CD4-positive, alpha-beta memory T cell (primary cell): Measurements from ENCODE around the gene RELT. TPM values are rescaled to one million over a fixed set of nuclear protein-coding genes. Genes with fewer than 3 reads are reported as not detected.

Source experiments
- CTCF ChIA-PET: fragments of 350-600 bp; sonication (Branson Sonifier 250); formaldehyde crosslinking; loops from one replicate; lab custom pipeline; 2021; ENCODE audit warnings: inconsistent platforms; ENCODE audit not compliant: partially characterized antibody; lab: Charles Lee
- POLR2A ChIA-PET: fragments of 350-600 bp; sonication (Branson Sonifier 250); formaldehyde crosslinking; loops from one replicate; lab custom pipeline; 2021; ENCODE audit not compliant: partially characterized antibody; lab: Charles Lee
- DNase-seq, 5 donors: peaks; one replicate each; pipeline versions ENCODE4 v3.0.0 to v3.0.0-alpha.2; 2020 to 2022; ENCODE audit warnings: mixed read lengths in 1 of 5
- H3K27ac ChIP-seq: one replicate; pipeline ENCODE4 v1.7.0; 2013; ENCODE audit warnings: low read depth, low read length
- H3K27me3 ChIP-seq: 2 replicates; pipeline ENCODE4 v1.7.0; 2013; ENCODE audit warnings: mild to moderate bottlenecking, low read length, moderate library complexity; ENCODE audit not compliant: insufficient read depth
- H3K36me3 ChIP-seq: 2 replicates; pipeline ENCODE4 v1.7.0; 2013; ENCODE audit warnings: mild to moderate bottlenecking, low read length, moderate library complexity; ENCODE audit not compliant: insufficient read depth
- H3K4me1 ChIP-seq: 2 replicates; pipeline ENCODE4 v1.7.0; 2013; ENCODE audit warnings: mild to moderate bottlenecking, low read length, moderate library complexity; ENCODE audit not compliant: insufficient read depth
- H3K4me3 ChIP-seq, 2 donors: one replicate each; pipeline ENCODE4 v1.7.0; 2013; ENCODE audit warnings: low read length in 2 of 2, mild to moderate bottlenecking in 1 of 2
- H3K9me3 ChIP-seq, 2 donors: one replicate each; pipeline ENCODE4 v1.7.0; 2013; ENCODE audit warnings: low read length in 2 of 2, control low read depth in 1 of 2; ENCODE audit not compliant: control insufficient read depth in 1 of 2
- H3K27ac Mint-ChIP-seq, 7 donors: one replicate each; pipeline ENCODE4 v1.8.0; 2020 to 2021; ENCODE audit warnings: mixed read lengths in 7 of 7, mild to moderate bottlenecking in 6 of 7, inconsistent platforms in 3 of 7, moderate library complexity in 3 of 7
- H3K27me3 Mint-ChIP-seq, 2 donors: one replicate each; pipeline ENCODE4 v1.8.0; 2020 to 2021; ENCODE audit warnings: mixed read lengths in 2 of 2
- H3K36me3 Mint-ChIP-seq, 2 donors: one replicate each; pipeline ENCODE4 v1.8.0; 2020 to 2021; ENCODE audit warnings: mixed read lengths in 2 of 2, inconsistent platforms in 1 of 2, mild to moderate bottlenecking in 1 of 2
- H3K4me1 Mint-ChIP-seq, 4 donors: one replicate each; pipeline ENCODE4 v1.8.0; 2020 to 2021; ENCODE audit warnings: mixed read lengths in 4 of 4, mild to moderate bottlenecking in 1 of 4
- H3K4me3 Mint-ChIP-seq, 8 donors: one replicate each; pipeline ENCODE4 v1.8.0; 2020 to 2021; ENCODE audit warnings: mixed read lengths in 8 of 8, mild to moderate bottlenecking in 7 of 8, moderate library complexity in 6 of 8, inconsistent platforms in 3 of 8
- H3K9me3 Mint-ChIP-seq, 8 donors: one replicate each; pipeline ENCODE4 v1.8.0; 2020 to 2021; ENCODE audit warnings: mixed read lengths in 8 of 8, mild to moderate bottlenecking in 5 of 8, inconsistent platforms in 3 of 8, moderate library complexity in 1 of 8
- intact Hi-C: fragments of 100-400 bp; cut with micrococcal nuclease; formaldehyde crosslinking; loops from one replicate; pipeline ENCODE4 v1.15.1; 2023
- polyA plus RNA-seq, 2 donors: library from polyadenylated mRNA; unstranded; fragments of 300-500 nt; fragmentation: Illumina TruSeq; gene quantifications; one replicate each; pipeline ENCODE4 v1.2.3, GENCODE V29; 2021
- total RNA-seq, 2 experiments: library from RNA; stranded (reverse); gene quantifications; one replicate each; pipeline ENCODE4 v1.2.3, GENCODE V29; 2021

RELT gene
- total and polyA plus RNA-seq, 4 experiments from 2014 or later: 2.2 to 12.9 (median 8.6) TPM

DNA sequence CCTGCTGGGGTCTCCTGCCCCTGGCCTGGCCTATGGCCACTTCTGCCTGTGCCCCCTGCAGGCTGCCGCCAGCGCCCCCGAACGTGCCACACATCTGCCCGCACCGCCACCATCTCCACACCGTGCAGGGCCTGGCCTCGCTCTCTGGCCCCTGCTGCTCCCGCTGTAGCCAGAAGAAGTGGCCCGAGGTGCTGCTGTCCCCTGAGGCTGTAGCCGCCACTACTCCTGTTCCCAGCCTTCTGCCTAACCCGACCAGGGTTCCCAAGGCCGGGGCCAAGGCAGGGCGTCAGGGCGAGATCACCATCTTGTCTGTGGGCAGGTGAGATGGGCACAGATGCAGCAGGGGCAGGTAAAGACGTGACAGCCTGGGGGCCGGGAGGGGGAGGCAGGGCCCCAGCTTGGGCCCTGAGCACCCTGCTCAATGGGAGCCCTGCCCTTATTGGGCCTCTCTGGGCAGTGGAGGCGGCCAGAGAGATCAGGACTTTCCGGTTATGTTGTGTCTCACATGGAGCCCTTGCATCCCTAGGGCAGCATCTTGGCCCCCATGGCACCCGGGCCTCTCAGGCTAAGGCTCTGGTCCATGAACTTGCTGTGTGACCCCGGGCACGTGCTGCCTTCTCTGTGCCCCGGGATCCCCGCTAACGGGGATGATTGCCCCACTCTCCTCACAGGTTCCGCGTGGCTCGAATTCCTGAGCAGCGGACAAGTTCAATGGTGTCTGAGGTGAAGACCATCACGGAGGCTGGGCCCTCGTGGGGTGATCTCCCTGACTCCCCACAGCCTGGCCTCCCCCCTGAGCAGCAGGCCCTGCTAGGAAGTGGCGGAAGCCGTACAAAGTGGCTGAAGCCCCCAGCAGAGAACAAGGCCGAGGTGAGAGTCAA lies 18.5 kb downstream of the RELT start:
- CTCF ChIA-PET: interaction anchor here (1.3 to 16.2 kb wide), 4 partner anchors 29 to 77 kb away, joined by 3 to 319 read pairs (median 4); no protein-coding TSS in a partner anchor
- peaks cover 3 to 43% of the 10 kb centered on the region in 2 donors for H3K36me3 Mint-ChIP-seq
- DNase-seq: no peak
- Histone ChIP-seq H3K4me3 (no peak overlapping the region), H3K36me3 (no peaks in the 10 kb centered on the region), H3K4me1 (no peaks in the 10 kb centered on the region), H3K27ac (no peak overlapping the region), H3K9me3 (no peaks in the 10 kb centered on the region), H3K27me3 (no peaks in the 10 kb centered on the region)
- peak overlapping the region in 2 of 7 donors; percentile 18 to 22 for H3K27ac Mint-ChIP-seq
- POLR2A ChIA-PET: interaction anchor here (2.1 kb wide), 1 partner anchor 43 kb away, joined by 29 read pairs; no protein-coding TSS in a partner anchor
- peaks cover 0 to 3% (median 0%) of the 10 kb centered on the region in 8 donors for H3K9me3 Mint-ChIP-seq
- H3K4me3 Mint-ChIP-seq: no peak overlapping the region
- H3K4me1 Mint-ChIP-seq: peaks cover 0 to 12% (median 3%) of the 10 kb centered on the region in 4 donors
- H3K27me3 Mint-ChIP-seq: no peaks in the 10 kb centered on the region
- intact Hi-C loops: no loop called here

DNA sequence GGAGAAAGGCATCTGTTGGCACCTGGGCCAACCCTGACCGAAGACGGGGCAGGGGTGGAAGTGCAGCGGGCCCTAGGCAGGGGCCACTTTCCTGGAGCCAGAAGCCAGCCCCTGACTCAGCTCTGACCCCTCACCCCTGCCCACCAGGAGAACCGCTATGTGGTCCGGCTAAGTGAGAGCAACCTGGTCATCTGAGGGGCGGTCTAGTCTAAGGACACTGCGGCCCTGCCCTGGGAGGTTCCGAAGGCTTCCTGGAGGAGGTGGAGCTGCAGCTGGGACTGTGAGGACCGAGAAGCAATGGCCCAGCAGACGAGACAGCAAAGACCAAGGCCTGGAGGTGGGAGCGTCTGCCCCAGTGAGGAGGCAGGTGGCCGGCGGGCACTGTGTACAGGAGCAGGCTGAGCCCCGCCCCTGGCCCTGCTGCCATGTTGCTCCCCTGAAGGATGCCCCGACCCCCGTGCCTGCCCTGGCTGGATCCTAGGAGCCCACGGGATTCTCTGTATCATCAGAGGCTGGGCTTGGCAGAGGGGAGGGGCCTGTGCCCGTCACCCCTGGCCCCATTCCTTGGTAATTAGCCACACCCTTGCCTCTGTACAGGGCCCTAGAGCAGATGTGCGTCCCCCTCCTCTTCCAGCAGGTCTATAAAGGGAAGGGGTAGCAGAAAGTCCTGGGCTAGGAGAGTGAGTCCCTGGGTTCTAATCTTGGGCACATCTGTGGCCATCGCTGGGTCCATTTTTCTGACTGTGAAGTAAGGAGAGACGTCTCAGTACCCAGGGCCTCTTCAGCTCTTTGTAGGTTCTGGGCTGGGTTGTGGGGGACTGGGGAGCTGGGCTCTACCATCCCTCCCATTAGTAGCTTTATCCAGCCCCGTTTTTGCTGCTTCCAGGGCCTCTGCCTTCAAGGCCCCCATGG lies 19.4 kb downstream of the RELT start:
- intact Hi-C loops: no loop called here
- POLR2A ChIA-PET: no interaction called here
- Histone ChIP-seq H3K27ac (no peak overlapping the region), H3K4me3 (no peak overlapping the region), H3K9me3 (no peaks in the 10 kb centered on the region), H3K27me3 (no peaks in the 10 kb centered on the region), H3K36me3 (no peaks in the 10 kb centered on the region), H3K4me1 (no peaks in the 10 kb centered on the region)
- no peaks in the 10 kb centered on the region for H3K27me3 Mint-ChIP-seq
- peak in 1 of 5 donors; percentile 26 for DNase-seq
- no peak overlapping the region for H3K4me3 Mint-ChIP-seq
- peak overlapping the region in 1 of 7 donors; percentile 79 for H3K27ac Mint-ChIP-seq
- peaks cover 0 to 12% (median 0%) of the 10 kb centered on the region in 4 donors for H3K4me1 Mint-ChIP-seq
- CTCF ChIA-PET: interaction anchor here (1.3 to 16.2 kb wide), 7 partner anchors 36 to 89 kb away, joined by 3 to 319 read pairs (median 4); no protein-coding TSS in a partner anchor
- H3K9me3 Mint-ChIP-seq: peaks cover 0 to 3% (median 0%) of the 10 kb centered on the region in 8 donors
- H3K36me3 Mint-ChIP-seq: peaks cover 3 to 39% of the 10 kb centered on the region in 2 donors

DNA sequence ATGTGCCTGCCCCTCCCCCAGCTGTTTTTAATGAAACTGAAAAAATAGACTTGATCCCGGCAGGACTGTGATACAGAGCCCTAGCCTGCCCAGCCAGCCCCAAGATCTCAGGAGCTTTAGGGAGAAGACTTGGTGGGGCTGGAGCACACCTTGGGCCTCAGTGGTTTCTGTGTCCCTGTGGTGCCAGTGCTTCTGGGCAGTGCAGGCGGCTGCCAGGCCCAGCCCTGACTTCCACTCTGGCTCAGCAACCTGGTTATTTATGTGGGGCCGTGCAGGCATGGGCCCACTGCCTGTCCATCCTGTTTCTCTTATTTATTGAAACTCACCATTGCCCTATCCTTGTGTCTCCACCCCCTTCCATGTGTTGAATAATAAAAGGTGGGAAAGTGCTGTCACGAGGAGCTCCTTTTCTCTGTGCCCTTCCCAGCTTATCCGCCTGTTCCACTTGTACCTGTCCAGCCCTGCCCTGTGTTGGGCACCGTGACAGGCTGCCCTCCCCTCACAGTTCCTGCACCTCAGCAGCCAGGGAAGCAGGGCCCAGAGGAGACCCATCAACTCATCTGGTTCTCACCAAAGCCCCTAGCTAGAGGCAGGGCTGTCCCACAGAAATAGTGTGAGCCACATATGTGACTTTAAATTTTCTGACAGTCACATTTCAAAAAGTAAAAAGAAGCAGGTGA lies 20.2 kb downstream of the RELT start:
- peak overlapping the region in 1 of 8 donors; percentile 39 for H3K4me3 Mint-ChIP-seq
- H3K27me3 Mint-ChIP-seq: no peaks in the 10 kb centered on the region
- peaks cover 0 to 12% (median under 1%) of the 10 kb centered on the region in 4 donors for H3K4me1 Mint-ChIP-seq
- peaks cover 3 to 35% of the 10 kb centered on the region in 2 donors for H3K36me3 Mint-ChIP-seq
- H3K4me1 ChIP-seq: no peaks in the 10 kb centered on the region
- H3K9me3 Mint-ChIP-seq: peaks cover 0 to 3% (median 0%) of the 10 kb centered on the region in 8 donors
- peak in 1 of 5 donors; percentile 22 for DNase-seq
- H3K27ac Mint-ChIP-seq: peak overlapping the region in 4 of 7 donors; percentile 22 to 79 (median 68)
- H3K9me3 ChIP-seq: no peaks in the 10 kb centered on the region
- intact Hi-C loops: no loop called here
- no peaks in the 10 kb centered on the region for H3K27me3 ChIP-seq
- no peak overlapping the region for H3K27ac ChIP-seq
- no peak overlapping the region for H3K4me3 ChIP-seq
- no peaks in the 10 kb centered on the region for H3K36me3 ChIP-seq
- ChIA-PET CTCF (interaction anchor here (1.1 to 16.2 kb wide), 7 partner anchors 11 to 90 kb away, joined by 3 to 319 read pairs (median 4); no protein-coding TSS in a partner anchor), POLR2A (no interaction called here)

- Mint-ChIP-seq H3K4me3 (no peak overlapping the region), H3K36me3 (peaks cover 3 to 33% of the 10 kb centered on the region in 2 donors), H3K4me1 (peaks cover 0 to 12% (median under 1%) of the 10 kb centered on the region in 4 donors), H3K27me3 (no peaks in the 10 kb centered on the region), H3K9me3 (peaks cover 0 to 3% (median 0%) of the 10 kb centered on the region in 8 donors), H3K27ac (peak overlapping the region in 4 of 7 donors; percentile 21 to 79 (median 76))
- intact Hi-C loops: no loop called here
- H3K27ac ChIP-seq: no peak overlapping the region
- H3K4me1 ChIP-seq: no peaks in the 10 kb centered on the region
- H3K4me3 ChIP-seq: no peak overlapping the region
- CTCF ChIA-PET: interaction anchor here (1.1 to 16.2 kb wide), 7 partner anchors 10 to 90 kb away, joined by 3 to 319 read pairs (median 4); no protein-coding TSS in a partner anchor
- DNase-seq: peak in 1 of 5 donors; percentile 13
- no peaks in the 10 kb centered on the region for H3K9me3 ChIP-seq
- POLR2A ChIA-PET: no interaction called here
- no peaks in the 10 kb centered on the region for H3K27me3 ChIP-seq
- no peaks in the 10 kb centered on the region for H3K36me3 ChIP-seq
These were observed 20.8 kb downstream of the RELT start for GRCh38 chr11:73396985-73397384.

DNA sequence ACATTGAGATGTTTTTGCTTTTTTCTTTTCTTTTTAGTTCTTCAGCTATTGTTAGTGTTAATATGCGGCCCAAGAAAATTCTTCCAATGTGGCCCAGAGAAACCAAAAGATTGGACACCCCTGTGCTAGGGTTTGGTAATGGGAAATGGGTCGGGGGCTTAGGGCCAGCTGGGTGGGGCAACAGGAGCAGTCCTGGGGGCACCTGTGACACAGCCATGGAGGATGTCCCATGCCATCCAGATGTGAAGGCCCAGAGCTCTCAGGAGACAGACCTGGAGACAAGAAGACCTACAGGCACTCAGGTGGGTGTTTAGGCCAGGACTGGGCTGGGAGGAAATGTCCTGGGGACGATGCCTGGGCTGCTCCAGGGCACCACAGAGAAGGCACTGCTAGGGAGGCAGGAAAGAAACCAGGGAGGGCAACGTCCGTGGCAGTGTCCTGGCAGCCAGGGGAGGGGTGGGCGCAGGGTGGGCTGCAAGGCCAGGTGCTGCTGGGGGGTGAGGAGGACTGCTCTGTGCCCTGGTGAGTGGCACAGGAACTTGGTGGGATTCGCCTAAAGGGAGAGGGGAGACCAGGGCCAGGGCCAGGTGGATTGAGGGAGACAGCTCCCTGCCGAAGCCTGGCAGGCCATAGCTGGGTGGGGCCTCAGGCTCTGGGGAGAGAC lies 21.4 kb downstream of the RELT start:
- Histone ChIP-seq H3K27me3 (no peaks in the 10 kb centered on the region), H3K36me3 (no peaks in the 10 kb centered on the region), H3K9me3 (no peaks in the 10 kb centered on the region), H3K4me3 (no peak overlapping the region), H3K27ac (no peak overlapping the region), H3K4me1 (no peaks in the 10 kb centered on the region)
- peak overlapping the region in 6 of 7 donors; percentile 17 to 79 (median 65) for H3K27ac Mint-ChIP-seq
- no peak overlapping the region for H3K4me3 Mint-ChIP-seq
- peaks cover 0 to 2% (median 0%) of the 10 kb centered on the region in 8 donors for H3K9me3 Mint-ChIP-seq
- no peaks in the 10 kb centered on the region for H3K27me3 Mint-ChIP-seq
- H3K36me3 Mint-ChIP-seq: peaks cover 3 to 28% of the 10 kb centered on the region in 2 donors
- ChIA-PET CTCF (interaction anchor here (1.1 to 16.2 kb wide), 6 partner anchors 9 to 91 kb away, joined by 3 to 319 read pairs (median 4); no protein-coding TSS in a partner anchor), POLR2A (no interaction called here)
- peaks cover 0 to 12% (median under 1%) of the 10 kb centered on the region in 4 donors for H3K4me1 Mint-ChIP-seq
- intact Hi-C loops: no loop called here
- no peak for DNase-seq

GRCh38 chr11:73398132-73398526 lies 21.9 kb downstream of the RELT start:
- peak overlapping the region in 6 of 7 donors; percentile 18 to 79 (median 41) for H3K27ac Mint-ChIP-seq
- Histone ChIP-seq H3K27ac (no peak overlapping the region), H3K36me3 (no peaks in the 10 kb centered on the region)

More at GRCh38 chr11:73398132-73398526, 21.9 kb downstream of the RELT start:
- Histone ChIP-seq H3K4me1 (no peaks in the 10 kb centered on the region), H3K27me3 (no peaks in the 10 kb centered on the region), H3K9me3 (no peaks in the 10 kb centered on the region), H3K4me3 (no peak overlapping the region)
- CTCF ChIA-PET: interaction anchor here (6.0 to 16.2 kb wide), 2 partner anchors 46 to 48 kb away, joined by 42 to 319 read pairs; no protein-coding TSS in a partner anchor
- POLR2A ChIA-PET: no interaction called here
- Mint-ChIP-seq H3K9me3 (peaks cover 0 to 2% (median 0%) of the 10 kb centered on the region in 8 donors), H3K4me3 (no peak overlapping the region), H3K36me3 (peaks cover 3 to 29% of the 10 kb centered on the region in 2 donors), H3K4me1 (peaks cover 0 to 12% (median under 1%) of the 10 kb centered on the region in 4 donors), H3K27me3 (no peaks in the 10 kb centered on the region)
- DNase-seq: no peak
- intact Hi-C loops: no loop called here
